GM19397 (cell line): ENCODE data around the gene NUCKS1.

Experiments
- ATAC-seq: cut with Tn5 transposase; IDR thresholded peaks from one replicate; pipeline ENCODE4 v1.9.1; 2021; ENCODE audit warnings: mild to moderate bottlenecking, moderate library complexity; ENCODE audit not compliant: unreplicated experiment

Gene NUCKS1

DNA sequence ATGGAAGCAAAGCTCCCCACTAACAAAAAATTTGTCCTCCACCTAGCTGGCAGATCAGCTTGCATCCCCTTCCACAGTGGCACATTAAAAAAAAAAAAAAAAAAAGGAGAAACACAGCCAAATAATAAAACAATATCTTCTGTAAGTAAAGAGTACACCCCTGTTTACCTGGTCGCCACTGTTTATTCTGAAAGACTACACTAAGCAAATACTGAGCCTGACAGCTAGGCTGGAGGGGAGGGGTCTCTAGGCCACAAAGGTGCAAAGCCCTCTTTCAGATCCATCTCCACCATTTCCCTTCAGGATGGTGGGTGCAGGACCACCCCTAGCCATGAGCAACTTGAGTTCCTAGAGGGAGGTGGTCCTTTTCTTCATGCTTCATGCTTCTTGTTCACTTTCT, 46.9 kb downstream of the NUCKS1 start:
- no peak for ATAC-seq

DNA sequence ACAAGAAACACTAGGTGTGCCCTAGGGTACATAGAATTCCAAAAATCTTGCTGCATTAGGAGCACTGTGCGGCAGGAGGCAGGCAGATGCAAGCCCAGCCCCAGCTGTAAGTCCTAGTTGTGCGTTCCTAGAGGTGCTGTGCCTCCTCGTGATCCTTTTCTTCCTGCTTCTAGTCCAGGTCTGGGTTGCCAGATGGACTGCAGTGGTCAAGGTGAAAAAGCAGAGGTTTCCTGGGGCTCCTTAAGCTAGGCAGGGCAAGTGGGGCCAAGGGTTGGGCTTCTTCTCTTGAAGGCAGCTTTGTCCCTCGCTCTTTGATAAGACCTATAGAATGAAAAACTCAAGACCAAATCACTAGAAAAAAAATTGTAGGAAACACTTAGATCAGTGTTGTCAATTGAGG, 48.1 kb downstream of the NUCKS1 start:
- ATAC-seq, result no peak

DNA sequence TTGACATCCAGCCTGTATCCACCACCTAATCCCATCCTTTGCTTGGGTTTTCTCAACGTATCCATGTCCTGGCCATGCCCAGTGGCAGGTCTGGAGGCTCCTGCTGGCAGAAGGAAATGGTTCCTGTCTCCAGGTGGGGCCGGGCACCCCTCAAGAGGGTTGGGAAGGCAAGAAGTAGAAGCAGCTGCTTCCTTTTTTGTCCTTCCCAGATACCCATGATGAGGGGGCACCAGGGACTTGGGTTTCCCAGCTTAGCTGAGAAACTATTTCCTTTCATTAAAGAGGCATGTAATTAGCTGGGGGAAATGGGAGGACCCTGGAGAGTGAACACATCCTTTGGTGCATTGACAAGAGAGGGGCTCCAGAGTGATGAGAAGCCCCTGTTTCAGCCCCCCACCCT, 48.6 kb downstream of the NUCKS1 start:
- no peak for ATAC-seq

DNA sequence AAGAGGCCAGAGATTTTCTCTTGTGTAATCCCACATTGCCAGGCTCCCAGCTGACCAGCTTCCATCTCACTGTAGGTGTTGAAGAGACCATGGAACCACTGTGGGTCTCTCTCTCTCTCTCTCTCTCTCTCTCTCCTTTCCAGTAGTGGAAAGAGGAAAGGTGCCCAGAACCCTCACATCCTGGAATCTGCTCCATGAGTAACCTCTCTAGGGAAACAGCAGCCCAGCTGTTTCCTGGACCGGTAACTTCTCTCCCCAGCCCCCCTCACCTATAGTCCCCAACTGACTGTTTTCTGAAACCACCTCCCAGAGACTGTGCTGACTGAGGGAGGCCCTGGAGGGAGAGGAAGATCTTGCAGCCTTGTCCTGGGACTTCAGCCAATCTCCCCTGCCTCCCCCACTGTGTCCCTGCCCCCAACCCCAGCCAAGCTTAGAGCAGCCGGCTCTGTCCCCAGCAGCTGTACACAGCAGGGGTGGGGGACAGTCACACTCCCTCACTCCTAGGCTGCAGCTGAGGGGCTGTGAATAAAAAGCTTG, 49.0 kb downstream of the NUCKS1 start:
- ATAC-seq, result no peak

DNA sequence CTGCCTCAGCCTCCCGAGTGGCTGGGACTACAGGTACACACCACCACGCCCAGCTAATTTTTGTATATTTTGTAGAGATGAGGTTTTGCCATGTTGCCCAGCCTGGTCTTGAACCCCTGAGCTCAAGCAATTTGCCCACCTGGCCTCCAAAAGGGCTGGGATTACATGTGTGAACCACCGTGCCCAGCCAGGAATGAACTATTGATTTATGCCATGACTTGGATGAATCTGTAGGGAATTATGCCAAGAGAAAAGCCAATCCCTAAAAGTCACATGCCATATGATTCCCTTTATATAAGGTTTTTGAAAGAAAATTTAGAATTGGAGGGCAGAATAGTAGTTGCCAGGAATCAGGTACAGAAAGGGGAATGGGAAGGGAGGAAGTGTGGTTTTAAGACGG, 50.6 kb downstream of the NUCKS1 start:
- ATAC-seq, result no peak

DNA sequence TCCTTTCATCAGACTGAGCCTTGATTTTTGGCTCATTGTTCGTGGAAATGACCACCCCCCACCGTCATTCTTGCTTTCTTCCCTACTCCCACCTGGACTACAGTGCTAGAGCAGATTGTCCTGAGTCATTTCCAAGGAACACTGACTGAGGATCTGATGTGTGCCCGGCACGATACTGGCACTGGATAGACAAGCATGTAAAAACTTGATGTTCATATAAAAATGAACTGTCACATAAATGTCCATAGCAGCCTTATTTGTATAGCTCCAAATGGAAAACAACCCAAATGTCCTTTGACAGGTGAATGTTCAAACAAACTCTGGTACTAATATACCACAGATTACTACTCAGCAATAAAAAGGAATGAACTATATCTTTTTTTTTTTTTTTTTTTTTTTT, 51.1 kb downstream of the NUCKS1 start:
- ATAC-seq, result no peak

DNA sequence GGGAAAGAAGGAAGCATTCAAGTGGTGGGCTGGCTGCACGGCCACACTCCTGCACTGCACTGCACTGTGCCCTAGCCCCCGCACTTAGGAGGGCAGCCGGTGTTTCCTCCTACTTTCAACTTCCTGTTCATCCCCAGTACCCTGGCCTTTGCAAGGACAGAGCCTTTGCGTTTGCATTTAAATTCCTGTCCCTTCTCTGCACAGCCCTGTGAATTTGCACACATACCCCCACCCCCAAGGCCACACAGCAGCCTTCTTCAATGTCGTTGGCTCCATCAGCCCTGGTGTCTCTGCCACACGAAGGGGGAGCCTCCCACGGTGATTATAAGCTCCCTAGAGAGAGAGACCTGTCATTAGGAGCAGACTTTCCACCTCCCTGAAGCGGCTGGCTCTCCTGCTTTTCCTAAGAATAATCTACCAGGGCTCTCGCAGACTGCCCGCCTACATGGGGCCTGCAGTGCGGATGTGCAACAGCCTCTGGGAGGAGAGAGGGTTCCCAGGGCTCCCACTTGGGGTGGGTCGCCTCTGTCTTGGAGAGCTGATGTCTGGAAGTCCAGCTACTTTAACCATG, 56.5 kb downstream of the NUCKS1 start:
- no peak for ATAC-seq

DNA sequence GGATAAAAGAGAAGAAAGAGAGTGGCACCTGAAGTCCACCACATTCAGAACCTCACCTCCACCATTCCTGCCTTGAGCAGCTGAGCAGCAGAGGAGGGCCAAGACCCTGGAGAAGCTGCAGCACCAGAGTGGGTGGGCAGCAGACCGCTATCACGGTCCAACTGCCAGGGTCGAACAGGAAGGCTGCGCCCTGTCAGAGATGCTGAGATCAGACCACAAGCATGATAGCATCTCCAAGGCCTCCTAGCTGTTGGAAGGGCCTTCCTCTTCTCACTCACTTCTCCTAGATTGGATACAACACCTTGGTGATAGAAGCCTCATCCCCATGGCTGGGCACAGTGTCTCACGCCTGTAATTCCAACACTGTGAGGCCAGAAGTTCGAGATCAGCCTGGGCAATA, 57.6 kb downstream of the NUCKS1 start:
- ATAC-seq, result no peak

DNA sequence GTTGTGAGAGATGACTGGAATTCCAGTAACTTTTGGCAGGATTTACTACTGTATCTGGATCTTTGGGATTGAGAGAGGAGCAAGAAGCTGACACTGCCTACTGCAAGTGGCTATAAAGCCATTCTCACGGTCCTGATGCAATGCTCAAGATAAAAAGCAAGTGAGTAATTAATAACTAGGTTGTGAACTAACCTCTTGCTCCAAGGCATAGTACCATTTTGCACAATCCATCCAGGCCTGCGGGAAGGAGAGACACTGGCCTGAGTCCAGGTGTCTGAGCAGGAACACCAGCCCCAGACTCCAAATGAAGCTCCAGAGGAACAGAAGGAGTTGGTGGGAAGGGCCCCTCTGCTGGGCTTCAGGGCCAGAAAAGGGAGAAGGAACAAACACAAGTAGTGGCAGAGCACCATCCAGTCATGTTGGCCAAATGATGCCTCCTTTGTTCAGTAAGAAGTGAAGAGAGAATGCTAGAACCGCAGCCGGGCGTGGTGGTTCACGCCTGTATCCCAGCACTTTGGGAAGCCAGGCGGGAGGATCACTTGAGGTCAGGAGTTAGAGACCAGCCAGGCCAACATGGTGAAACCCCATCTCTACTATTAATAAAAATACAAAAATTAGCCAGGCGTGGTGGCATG, 59.7 kb downstream of the NUCKS1 start:
- ATAC-seq, result no peak

DNA sequence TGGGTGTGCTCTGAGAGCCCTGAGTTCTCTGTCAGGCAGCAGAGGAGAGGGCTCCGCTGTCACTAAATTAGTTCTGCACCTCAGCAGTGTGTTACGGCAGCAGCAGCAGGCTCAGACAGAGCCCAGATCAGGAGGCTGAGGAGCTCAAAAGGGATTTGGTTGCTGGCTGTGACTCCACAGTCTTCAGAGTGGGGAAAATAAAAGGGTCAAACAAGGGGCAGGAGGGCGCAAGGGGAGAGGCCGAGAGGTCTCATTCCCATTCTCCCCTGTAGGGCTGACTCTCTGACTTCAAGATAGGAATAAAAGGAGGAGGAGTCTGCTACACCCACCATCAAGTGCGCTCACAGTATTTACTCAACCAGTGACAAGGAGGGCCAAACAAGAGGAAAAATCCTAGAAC, 60.5 kb downstream of the NUCKS1 start:
- ATAC-seq, result no peak

DNA sequence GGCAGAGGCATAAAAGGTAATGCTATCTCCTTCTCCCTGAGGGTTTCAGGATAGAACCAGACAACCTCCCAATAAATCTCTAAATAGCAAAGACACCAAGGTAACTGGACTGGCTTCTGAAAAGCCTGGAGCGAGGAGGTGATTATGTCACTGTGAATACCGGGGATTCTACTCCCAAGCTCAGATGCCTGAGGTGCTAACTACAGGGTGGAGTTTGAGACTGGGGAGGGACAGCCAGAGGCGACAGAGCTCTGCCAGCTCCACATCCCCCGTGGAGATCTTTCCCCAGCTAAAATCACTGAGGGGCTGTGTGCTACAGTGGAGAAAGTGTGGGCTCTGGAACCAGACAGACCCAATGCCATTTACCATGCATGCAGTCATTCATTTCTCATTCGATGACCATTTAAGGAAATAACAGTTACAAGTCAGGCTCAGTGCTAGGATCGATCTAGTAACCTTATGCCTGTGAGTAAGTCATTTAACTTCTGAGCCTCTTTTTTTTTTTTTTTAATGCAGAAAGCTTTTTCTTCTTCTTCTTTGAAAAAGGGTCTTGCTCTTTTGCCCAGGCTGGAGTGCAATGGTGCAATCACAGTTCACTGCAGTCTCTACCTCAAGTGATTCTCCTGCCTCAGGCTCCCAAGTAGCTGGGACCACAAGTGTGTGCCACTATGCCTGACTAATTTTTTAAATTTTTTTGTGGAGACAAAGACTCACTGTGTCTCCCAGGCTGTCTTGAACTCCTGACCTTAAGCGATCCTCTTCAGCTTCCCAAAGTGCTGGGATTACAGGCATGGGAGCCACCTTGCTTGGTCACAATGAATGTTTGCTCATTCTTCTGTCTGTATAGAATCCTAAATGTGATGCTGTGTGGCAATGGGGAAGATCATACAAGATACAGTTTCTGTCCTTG, 61.6 kb downstream of the NUCKS1 start:
- no peak for ATAC-seq

DNA sequence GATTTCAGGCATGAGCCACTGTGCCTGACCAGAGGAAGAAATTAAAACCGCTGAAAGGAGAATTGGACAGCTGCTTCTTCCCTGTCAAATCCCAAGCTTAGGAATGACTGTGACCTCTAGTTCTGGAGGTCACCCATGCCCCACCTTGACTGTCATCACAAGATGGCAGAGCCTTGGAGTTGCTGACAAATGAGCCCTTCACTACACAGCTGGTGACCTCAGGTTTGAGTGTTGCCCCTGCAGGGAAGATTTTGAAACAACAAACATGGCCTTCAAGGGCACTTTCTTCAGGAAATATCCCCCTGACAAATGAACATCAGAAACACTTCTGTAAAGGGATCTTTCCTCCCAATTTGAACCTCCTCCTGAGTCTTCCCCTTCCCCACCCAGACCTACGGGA, 62.7 kb downstream of the NUCKS1 start:
- ATAC-seq, result no peak

DNA sequence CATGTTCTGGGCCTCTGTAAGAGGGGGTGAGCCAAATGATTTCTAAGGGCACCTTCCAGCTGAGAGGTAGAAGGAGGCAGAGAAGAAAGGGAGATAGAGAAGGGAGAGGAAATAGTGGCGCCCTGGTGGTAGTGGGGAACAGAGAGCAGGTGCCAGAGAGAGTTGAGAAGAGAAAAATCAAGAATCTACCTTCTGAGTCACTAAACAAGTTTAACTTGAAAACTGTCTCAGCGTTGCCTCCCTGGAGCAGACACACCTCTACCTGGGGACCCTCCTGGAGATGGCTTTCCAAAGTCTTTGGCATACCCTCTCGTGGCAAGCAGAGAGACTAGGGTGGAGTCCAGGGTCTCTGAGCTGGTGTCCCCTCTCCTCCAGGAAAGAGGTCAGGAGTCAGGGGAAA, 68.6 kb downstream of the NUCKS1 start:
- ATAC-seq, result no peak

DNA sequence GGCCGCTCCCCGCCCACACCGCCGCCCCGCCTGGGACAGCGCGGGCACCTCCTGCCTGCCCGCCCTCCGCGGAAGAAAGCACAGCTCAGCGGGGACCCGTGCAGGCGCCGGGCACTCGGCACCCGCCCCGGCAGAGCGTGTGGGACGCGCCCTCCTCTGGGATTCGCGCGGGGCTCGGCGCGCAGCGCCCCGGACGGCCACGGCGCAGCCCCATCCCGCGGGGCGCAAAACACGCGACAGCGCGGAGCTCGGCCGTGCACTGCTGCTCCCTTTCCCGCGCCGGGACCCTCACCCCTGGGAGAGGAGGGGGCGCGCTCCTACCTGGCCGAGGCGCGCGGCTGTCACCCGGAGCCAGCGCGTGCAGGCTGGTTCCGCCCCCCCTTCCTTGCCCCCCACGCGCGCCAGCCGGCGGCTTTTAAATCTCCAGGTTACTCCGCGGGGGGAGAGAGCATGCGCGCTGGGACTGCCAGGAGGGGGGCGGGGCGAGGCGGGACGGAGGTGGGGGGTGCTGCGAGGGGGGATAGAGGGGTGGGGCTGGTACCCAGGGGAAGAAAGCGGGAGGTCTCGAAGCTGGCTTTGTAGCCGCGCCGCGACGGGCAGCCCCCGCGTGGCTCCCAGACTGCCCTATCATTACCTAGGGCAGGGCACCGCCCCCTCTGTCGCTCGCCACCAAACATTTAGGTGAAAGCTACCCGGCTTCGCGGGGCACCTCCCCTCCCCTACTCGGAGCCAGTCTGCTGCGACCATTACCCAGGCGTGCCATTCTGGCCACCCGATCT, 69.7 kb downstream of the NUCKS1 start, which contains the start of gene SLC45A3:
TSS of gene SLC45A3 (minus strand) at position 437 of the 779 bp plus-strand sequence. CDS start 15,853 bp downstream, outside the sequence.
- no peak for ATAC-seq

DNA sequence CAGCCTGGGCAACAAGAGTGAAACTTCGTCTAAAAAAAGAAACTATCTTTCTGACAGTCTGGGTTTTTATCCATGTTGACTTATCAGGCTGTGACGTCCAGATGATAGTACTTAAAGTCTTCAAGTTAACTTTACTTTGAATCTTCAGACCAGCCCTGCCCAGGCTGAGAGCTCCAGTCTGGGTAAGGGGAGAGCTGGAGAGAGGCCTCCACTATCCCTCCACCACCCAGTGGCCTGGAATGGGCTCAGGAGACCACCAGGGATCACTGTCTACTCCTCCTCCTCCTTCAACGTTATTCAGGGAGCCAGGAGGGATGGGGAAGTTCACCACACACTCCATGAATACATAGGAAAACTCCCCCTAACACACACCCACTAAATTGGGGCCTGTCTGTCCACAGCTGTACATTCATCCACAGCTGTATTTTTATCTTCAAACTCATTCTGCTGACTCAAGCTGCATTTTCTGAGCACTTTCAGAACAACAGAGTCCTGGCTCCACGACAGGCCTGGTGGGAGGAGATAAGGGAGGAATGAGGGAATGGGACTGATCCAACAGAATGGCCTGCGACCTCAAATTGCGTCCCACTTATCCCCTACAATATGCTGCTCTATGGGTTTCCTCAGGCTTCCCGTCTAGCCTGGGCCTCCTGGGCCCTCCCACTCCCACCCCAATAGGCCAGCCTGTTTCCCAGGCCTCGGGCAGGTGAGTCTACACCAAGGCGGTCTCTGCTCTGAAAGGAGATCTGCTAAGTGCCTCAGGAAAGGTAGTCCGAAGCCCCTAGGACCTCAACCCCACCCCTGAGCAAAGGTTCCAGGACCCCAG, 71.5 kb downstream of the NUCKS1 start:
- no peak for ATAC-seq

DNA sequence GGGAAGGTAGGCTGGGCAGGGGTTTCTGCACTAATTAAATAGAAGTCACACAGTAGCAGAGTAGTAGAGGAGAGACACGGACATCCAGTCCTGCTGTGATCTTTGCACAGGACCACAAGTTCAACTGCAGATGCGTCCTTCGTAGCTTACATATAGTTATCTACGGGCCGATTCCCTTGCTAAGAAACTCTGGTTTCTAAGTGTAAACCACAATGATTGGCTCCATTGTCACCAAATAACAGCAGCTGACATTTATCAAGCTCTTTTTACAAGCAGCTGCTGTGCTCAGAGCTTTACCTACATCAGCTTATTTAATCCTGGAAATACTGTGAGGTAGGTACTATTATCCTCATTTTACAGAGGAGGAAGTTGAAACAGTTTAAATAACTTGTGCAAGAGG, 72.8 kb downstream of the NUCKS1 start:
- no peak for ATAC-seq

DNA sequence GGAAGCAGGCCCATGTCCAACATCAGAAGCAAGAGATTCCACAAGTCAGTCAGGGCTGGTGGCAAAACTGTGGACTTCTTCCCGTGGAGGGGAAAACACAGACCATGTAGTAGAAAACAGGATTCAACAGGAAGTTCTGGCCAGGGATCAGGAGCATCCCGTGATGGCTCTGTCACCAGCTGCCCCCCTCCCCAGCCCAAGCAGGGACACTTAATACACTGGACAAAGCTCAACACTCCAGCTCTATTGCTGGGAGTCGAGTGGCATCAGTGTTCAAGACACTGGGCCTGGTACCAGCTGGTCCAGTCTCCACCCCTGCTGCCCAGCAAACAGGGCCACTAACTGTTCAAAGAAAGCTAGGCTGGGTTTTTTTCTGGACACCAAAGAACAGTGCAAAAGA, 73.4 kb downstream of the NUCKS1 start:
- no peak for ATAC-seq

DNA sequence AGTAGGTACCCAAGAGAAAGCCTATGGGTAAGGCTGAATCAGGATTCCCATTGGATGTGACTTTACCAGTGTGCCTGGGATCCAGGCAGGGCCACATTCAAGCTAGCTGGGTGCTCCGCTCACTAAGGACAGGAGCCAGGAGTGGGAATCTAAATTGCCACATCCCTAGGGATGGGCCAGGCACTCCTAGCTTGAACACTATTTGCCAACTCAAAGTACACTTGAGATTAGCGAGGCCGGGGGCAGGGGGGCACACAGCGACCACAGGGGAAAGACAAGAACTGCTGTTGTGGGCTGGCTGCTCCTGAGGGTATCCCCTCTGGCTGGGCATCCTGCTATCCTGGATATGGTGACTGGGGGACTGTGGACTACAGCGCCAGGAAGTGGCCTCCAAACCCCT, 74.0 kb downstream of the NUCKS1 start:
- no peak for ATAC-seq

DNA sequence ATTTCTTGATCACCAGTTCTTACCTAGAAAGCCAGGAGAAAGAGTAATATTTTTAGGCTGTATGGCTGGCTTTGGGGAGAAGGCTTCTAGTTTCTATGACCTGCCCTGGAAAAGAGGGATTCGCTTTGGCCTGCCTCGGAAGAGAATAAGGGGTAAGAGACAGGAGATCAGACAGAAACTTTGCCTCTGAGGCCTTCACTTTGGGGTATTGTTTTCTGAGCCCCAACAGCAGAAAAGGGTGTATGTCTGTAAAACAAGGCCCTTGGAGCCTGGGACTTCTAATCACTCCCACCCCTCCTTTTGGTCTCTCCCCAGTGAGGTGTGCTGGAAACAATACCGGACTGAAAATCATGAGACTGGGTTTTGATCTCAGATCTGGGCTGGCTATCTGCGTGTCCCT, 74.7 kb downstream of the NUCKS1 start:
- no peak for ATAC-seq

DNA sequence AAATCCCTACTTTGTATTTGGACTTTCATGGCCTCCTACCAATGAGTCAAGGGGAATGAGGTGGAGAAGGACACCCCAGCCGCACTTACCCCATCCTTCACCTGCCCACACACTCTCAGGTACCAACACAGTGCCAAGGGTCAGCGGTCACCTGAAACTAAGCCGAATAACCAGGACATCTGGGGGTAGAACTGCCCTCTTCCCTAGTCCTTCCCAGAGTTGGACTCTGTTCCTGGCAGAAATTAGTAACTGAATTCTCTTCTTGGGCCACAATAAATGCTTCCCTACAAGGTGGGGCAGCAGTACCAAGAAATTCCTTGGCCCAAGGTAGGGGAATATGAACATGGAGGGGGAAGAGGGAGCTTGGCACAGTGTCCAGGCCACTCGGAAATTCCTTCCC, 77.0 kb downstream of the NUCKS1 start:
- ATAC-seq, result no peak
